WERI-Rb-1 (cell line): Measurements from ENCODE around the gene SCUBE2.

ENCODE experiments used
- DNase-seq: peaks from one replicate; pipeline ENCODE4 v3.0.0-alpha.2; 2020
- H3K27ac ChIP-seq: fragments of 250-450 bp; sonication (Bioruptor Pico); 2 replicates; pipeline ENCODE4 v1.5.1; 2020; ENCODE audit warnings: mild to moderate bottlenecking, moderate library complexity
- H3K27me3 ChIP-seq: fragments of 250-450 bp; sonication (Bioruptor Pico); 2 replicates; pipeline ENCODE4 v1.5.1; 2021; ENCODE audit warnings: mild to moderate bottlenecking, low read depth, moderate library complexity; ENCODE audit not compliant: insufficient read depth, severe bottlenecking
- H3K36me3 ChIP-seq: fragments of 250-450 bp; sonication (Bioruptor Pico); 2 replicates; pipeline ENCODE4 v1.5.1; 2020; ENCODE audit warnings: mild to moderate bottlenecking, moderate library complexity
- H3K4me3 ChIP-seq: 2 replicates; pipeline ENCODE4 v1.5.1; 2011; ENCODE audit warnings: low read depth, mild to moderate bottlenecking, control low read depth, low read length
- H3K9me3 ChIP-seq: fragments of 250-450 bp; sonication (Bioruptor Pico); 2 replicates; pipeline ENCODE4 v1.5.1; 2021; ENCODE audit warnings: mild to moderate bottlenecking, moderate library complexity; ENCODE audit not compliant: severe bottlenecking
- CTCF ChIP-seq: IDR thresholded peaks from 2 replicates; pipeline ENCODE4 v1.5.1; 2011; ENCODE audit warnings: low read depth, mild to moderate bottlenecking, control low read depth, inconsistent platforms, low read length

The SCUBE2 gene

GRCh38 chr11:9082575-9082974 lies 8.8 kb downstream of the SCUBE2 start:
- no peaks in the 10 kb centered on the region for H3K36me3 ChIP-seq
- H3K27me3 ChIP-seq = no peaks in the 10 kb centered on the region
- H3K27ac ChIP-seq = no peak overlapping the region
- DNase-seq = no peak
- TF ChIP-seq CTCF = no peak
- H3K9me3 ChIP-seq = no peaks in the 10 kb centered on the region
- no peak overlapping the region for H3K4me3 ChIP-seq

- Histone ChIP-seq H3K27me3 (no peaks in the 10 kb centered on the region), H3K27ac (no peak overlapping the region), H3K9me3 (no peaks in the 10 kb centered on the region), H3K36me3 (no peaks in the 10 kb centered on the region), H3K4me3 (no peak overlapping the region)
- no peak for TF ChIP-seq CTCF
- no peak for DNase-seq
Measured at GRCh38 chr11:9081153-9081552, 10.2 kb downstream of the SCUBE2 start.

- no peak for DNase-seq
Measured at GRCh38 chr11:9078113-9079086, 13.0 kb downstream of the SCUBE2 start.

GRCh38 chr11:9077164-9077563 lies 14.2 kb downstream of the SCUBE2 start:
- TF ChIP-seq CTCF = no peak
- Histone ChIP-seq H3K27me3 (no peaks in the 10 kb centered on the region), H3K36me3 (no peaks in the 10 kb centered on the region), H3K4me3 (no peak overlapping the region), H3K9me3 (no peaks in the 10 kb centered on the region), H3K27ac (no peak overlapping the region)
- DNase-seq = no peak

More at GRCh38 chr11:9078113-9079086, 13.0 kb downstream of the SCUBE2 start:
- Histone ChIP-seq H3K27me3 (no peaks in the 10 kb centered on the region), H3K27ac (no peak overlapping the region), H3K9me3 (no peaks in the 10 kb centered on the region), H3K36me3 (no peaks in the 10 kb centered on the region), H3K4me3 (no peak overlapping the region)
- 0 out of 2 replicates have a peak, but pooled peaks have one; percentile 10 for TF ChIP-seq CTCF

GRCh38 chr11:9076661-9077060 lies 14.7 kb downstream of the SCUBE2 start:
- Histone ChIP-seq H3K27me3 (no peaks in the 10 kb centered on the region), H3K4me3 (no peak overlapping the region), H3K9me3 (no peaks in the 10 kb centered on the region), H3K36me3 (no peaks in the 10 kb centered on the region), H3K27ac (no peak overlapping the region)
- DNase-seq = no peak
- TF ChIP-seq CTCF = no peak

- H3K27me3 ChIP-seq = no peaks in the 10 kb centered on the region
- no peak overlapping the region for H3K4me3 ChIP-seq
- H3K9me3 ChIP-seq = no peaks in the 10 kb centered on the region
- TF ChIP-seq CTCF = no peak
- no peak overlapping the region for H3K27ac ChIP-seq
- H3K36me3 ChIP-seq = no peaks in the 10 kb centered on the region
- no peak for DNase-seq
Measured at GRCh38 chr11:9076046-9076445, 15.4 kb downstream of the SCUBE2 start.
